HG02938 (cell line): Measurements from ENCODE around the gene BTRC.

Source experiments
- ATAC-seq: cut with Tn5 transposase; IDR thresholded peaks from one replicate; pipeline ENCODE4 v1.9.1; 2021; ENCODE audit warnings: mild to moderate bottlenecking, moderate library complexity; ENCODE audit not compliant: unreplicated experiment

Gene BTRC

DNA sequence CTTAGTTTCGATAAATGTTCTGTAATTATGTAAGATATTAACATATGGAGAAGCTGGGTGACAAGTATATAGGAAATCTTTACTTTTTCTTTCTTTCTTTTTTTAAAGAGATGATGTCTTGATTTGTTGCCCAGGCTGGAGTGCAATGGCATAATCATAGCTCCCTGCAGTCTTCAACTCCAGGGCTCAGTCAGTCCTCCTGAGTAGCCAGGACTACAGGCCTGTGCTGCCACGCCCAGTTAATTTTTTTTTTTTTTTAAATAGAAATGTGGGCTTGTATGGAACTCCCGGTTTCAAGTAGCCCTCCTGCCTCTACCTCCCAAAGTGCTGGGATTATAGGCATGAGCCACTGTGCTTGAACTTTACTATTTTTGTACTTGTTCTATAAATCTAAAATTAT lies 122.4 kb downstream of the BTRC start:
- no peak for ATAC-seq

- ATAC-seq, result no peak
These were observed 125.0 kb downstream of the BTRC start for GRCh38 chr10:101478956-101479355.

DNA sequence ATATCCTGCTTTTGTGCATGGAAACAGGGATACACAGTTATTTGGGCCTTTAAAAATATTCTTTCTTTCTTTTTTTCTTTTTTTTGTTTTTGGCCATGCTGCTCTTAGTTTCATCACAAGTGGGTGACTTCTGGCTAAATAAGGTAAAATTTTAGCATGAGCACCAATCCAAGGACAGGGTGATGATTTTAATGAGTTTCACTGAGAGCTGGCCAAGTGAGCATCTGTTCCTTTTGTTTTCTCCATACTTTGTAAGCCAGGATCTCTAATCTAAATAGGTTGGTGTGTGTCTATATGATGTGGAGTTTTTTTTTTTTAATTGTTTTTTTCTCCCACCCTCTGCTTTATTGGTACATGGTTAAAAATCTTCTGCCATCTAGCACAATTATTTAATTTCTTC lies 127.3 kb downstream of the BTRC start:
- ATAC-seq, result no peak

DNA sequence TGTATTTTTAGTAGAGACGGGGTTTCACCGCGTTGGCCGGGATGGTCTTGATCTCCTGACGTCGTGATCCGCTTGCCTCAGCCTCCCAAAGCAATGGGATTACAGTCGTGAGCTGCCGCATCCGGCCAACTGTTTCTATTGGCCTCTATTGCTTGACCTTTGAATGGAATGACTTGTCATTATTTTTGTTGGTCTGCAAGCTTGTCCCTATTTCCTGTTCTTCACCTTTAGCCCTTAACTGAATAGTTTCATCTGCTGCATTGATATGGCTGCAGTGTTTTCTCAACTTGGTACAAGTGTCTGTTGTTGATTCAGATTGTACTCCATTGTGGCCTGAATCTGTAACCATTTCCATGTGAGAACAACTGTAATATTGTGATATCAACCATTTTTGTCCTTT lies 128.6 kb downstream of the BTRC start:
- ATAC-seq, result no peak

GRCh38 chr10:101484175-101484745 lies 130.3 kb downstream of the BTRC start:
- no peak for ATAC-seq

- no peak for ATAC-seq
These were observed 131.2 kb downstream of the BTRC start for GRCh38 chr10:101485207-101485606.

DNA sequence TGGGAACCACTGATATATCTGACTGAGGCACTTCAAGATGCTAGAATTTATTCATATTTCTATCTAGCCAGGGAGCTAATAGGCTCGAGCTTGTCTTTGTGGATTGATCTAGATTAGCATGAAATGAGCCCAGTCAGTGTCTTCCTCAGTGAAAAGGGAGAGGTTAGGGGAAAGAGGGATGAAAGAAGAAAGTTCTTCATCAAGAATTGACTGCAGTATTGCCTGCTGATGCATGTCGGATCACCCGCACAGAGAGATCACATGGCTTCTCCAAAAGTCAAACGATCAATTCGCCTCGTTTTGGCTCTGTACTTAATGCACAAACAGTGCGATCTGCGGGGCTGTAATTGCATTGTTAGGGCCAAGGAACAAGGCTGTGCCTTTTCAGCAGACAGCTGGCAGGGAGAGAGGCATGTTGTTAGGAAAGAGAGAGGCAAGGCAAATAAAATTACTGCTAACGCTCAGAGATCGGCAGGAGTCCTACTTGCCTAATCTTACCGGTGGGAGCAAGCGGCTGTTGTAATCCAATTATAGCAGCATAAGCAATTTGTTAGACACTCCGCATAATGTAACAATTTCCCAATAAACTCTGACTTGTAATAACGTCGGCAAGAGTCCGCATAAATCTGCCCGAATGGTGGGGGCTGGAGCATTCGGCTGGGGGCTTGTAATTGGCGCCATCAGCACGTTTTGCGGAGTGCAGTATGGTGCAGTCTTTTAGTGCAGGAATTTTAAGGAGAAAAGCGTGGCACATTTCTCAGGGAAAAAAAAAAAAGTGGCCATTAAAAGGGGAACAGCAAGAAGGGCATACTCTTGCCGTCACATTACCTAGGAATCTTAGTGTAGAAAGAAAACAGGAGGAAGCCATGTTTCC lies 132.0 kb downstream of the BTRC start:
- ATAC-seq, result no peak

- no peak for ATAC-seq
These were observed 133.4 kb downstream of the BTRC start for GRCh38 chr10:101487399-101487798.

GRCh38 chr10:101489355-101489754 lies 135.4 kb downstream of the BTRC start:
- ATAC-seq, result no peak

- no peak for ATAC-seq
These were observed 136.1 kb downstream of the BTRC start for GRCh38 chr10:101490026-101490425.

- ATAC-seq, result no peak
These were observed 138.2 kb downstream of the BTRC start for GRCh38 chr10:101492205-101492604.

DNA sequence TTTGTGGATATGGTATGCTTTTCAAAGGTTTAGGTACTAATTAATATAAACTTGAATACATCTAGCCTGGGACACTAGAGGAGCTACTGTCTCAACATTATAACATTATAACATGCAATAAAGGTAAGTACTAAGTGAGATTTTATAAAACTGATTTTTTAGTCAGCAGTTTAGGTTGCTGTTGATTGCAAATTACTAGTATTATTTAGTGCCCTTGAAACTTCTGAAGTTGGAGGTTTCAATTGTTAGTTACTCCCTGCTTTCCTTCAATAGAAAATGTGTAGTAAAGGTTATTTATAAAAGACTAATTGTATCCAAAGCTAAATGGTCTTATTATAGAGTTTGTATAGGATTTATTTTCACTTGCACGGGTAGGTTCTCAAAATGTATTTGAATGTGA lies 138.8 kb downstream of the BTRC start:
- ATAC-seq, result no peak

DNA sequence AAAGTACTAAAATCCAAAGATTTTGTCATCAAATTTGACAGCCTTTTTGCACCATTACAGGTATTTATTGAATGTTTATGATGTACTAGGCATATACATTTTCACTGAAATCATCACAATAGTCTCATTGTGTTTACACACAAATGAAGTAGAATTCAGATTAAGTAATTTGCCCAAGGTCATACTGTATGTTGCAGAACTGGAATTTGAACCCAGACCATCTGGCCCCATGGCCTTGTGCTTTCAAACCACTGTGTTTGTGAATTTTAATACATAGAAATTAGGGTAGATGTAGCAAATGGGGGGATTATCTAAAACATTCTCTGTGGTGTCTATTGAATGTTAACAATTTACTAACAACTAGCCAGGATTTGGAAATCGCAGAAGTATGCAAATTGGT lies 139.3 kb downstream of the BTRC start:
- no peak for ATAC-seq

DNA sequence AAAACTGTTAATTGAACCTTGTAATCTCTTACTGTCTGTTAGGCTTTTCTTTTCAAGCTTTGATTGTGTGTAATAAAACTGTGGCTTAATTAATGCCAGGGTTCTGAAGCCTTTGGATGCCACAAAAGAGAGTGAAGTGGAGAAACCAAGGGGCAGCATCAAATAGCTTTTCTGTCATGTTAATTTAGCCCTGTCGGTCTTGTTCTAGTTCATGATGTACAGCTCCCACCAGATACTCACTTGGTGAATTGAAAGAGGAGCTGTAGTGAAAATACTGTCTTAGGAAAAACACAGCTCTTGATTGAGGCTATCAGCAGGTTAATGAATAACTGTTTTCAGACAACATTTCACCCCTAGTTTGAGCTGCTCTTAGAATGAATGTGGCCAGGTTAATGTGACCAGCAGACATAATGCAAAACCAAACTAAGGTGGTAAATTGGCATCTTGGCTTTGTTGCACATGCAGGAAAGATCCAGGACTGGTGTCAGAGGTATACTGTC lies 139.9 kb downstream of the BTRC start:
- ATAC-seq, result no peak

GRCh38 chr10:101494650-101495049 lies 140.7 kb downstream of the BTRC start:
- ATAC-seq, result no peak

GRCh38 chr10:101495324-101495925 lies 141.5 kb downstream of the BTRC start:
- no peak for ATAC-seq

- ATAC-seq, result no peak
These were observed 150.5 kb downstream of the BTRC start for GRCh38 chr10:101504438-101504837.

DNA sequence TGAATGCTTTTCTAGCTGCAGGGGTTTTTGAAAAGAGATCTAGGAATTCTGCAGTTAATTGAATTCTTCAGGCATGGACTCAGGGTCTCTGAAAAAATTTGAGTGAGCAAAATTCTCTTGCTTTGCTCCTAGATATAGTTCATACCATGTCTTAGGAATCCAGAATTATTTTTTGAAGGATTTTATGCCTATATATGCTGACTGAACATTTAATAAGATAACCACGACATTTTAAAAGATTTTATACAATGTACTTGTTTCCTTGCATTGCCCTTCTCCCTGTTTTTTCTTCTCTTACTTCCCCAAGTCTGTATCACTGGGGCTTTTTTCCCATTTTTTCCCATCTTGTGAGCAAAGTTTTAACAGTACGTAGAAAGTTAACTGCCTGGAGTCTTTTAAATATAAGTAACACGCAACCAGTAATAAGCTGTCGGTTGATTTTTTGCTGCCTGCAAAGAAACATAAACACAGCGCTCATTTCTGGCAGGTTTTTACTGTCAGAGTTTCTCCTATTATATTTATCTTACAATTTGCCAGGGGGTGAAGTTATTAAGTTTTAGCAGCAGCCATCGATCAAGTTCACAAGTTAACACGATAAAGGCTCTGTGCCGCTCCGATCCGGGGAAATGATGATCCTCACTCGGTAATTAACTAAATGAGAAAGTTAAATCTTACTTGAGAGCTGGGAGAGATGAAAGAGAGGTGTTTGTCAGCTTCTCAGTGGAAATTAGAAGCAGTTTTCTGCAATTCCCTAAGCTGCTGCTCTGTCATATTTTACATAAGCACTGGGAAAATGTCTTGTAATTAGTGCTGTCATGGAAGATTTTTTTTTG lies 153.1 kb downstream of the BTRC start:
- ATAC-seq, result no peak

- no peak for ATAC-seq
These were observed 153.9 kb downstream of the BTRC start for GRCh38 chr10:101507828-101508227.

GRCh38 chr10:101511938-101512337 lies 158.0 kb downstream of the BTRC start:
- ATAC-seq, result no peak

DNA sequence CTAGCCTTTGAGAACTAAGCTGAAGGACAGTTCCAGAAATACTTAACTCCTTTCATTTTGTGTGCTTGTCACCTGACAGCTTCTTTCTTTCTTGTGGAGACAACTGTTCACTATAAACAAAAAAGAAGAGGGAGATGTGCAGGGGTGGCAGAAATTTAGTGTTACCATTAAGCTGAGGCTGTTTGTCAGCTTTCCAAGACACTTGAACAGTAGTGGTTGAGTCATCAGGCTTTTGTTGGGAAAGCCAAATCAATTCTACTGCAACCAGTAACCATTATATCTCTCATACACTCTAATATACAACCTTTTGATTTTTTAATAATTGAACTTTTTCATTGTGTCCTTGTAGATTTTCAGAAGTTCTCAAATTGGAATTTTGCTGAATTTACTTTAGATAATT lies 158.8 kb downstream of the BTRC start:
- ATAC-seq, result no peak
